Brain microvascular endothelial cell (primary cell): ENCODE measurements around the gene SDSL.

Experiments used
- DNase-seq: peaks from one replicate; pipeline ENCODE4 v3.0.0-alpha.2; 2020
- H3K27ac ChIP-seq: fragments of 250-450 bp; sonication (Bioruptor Pico); 2 replicates; pipeline ENCODE4 v1.5.1; 2020; ENCODE audit warnings: mild to moderate bottlenecking, moderate library complexity
- H3K27me3 ChIP-seq: fragments of 250-450 bp; sonication (Bioruptor Pico); replicated peaks from 2 replicates; pipeline ENCODE4 v1.5.1; 2020; ENCODE audit warnings: mild to moderate bottlenecking
- H3K36me3 ChIP-seq: fragments of 250-450 bp; sonication (Bioruptor Pico); replicated peaks from 2 replicates; pipeline ENCODE4 v1.5.1; 2020; ENCODE audit warnings: mild to moderate bottlenecking
- H3K4me3 ChIP-seq: 2 replicates; pipeline ENCODE4 v1.5.1; 2011; ENCODE audit warnings: low read depth, mild to moderate bottlenecking, control low read depth, low read length, moderate library complexity
- CTCF ChIP-seq: IDR thresholded peaks from 2 replicates; pipeline ENCODE4 v1.5.1; 2011; ENCODE audit warnings: low read depth, mild to moderate bottlenecking, moderate library complexity, low read length, control low read depth, inconsistent platforms; ENCODE audit errors: missing control alignments
- in situ Hi-C: cut with HindIII; loops from 2 replicates; pipeline ENCODE4 v1.10.0; 2017; ENCODE audit warnings: low sequenced_read_pairs, low pct_ligation_motif_present

The SDSL gene

GRCh38 chr12:113427882-113428281 lies 5.7 kb downstream of the SDSL start:
- no peaks in the 10 kb centered on the region for H3K36me3 ChIP-seq
- in situ Hi-C loops, result no loop called here
- TF ChIP-seq CTCF, result no peak
- DNase-seq, result no peak
- H3K27me3 ChIP-seq, result no peaks in the 10 kb centered on the region
- H3K27ac ChIP-seq, result no peak overlapping the region
- no peak overlapping the region for H3K4me3 ChIP-seq

DNA sequence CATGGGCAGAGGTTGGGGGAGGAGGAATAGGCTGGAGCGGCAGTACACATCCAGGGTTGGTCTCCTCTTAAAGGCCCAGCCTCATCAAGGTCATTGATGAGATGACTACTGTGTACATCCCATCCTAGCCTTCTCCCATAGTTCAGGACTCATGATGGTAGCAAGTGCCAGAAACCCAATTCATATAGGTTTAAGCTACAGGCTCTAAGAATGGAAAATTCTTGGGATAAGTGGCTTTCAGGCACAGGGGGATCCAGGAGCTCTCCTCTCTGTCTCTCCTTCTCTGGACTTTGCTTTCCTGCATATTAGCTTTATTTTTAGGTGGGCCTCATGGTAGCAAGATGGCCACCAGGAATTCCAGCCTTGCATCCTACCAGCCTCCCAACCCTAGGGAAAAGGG lies 6.3 kb downstream of the SDSL start:
- Histone ChIP-seq H3K27me3 (no peaks in the 10 kb centered on the region), H3K27ac (no peak overlapping the region), H3K4me3 (no peak overlapping the region), H3K36me3 (no peaks in the 10 kb centered on the region)
- TF ChIP-seq CTCF, result no peak
- no peak for DNase-seq
- in situ Hi-C loops, result no loop called here

DNA sequence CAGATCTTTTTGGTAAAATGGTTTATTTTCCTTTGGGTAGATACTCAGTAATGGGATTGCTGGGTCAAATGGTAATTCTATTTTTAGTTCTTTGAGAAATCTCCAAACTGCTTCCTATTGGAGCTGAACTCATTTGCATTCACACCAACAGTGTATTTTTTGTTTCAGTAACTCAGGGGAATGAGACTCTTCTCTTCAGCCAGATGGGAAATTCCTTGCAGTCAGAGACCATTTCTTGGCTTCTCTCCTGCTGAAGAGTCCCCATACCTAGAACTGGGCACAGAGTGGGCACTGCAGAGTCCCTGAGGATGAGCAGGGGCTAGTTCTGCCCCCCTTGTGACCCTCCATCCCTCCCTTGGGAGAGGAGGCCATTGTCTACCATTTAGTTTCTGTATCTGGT lies 10.8 kb downstream of the SDSL start:
- Histone ChIP-seq H3K27ac (no peak overlapping the region), H3K4me3 (no peak overlapping the region), H3K27me3 (no peaks in the 10 kb centered on the region), H3K36me3 (no peaks in the 10 kb centered on the region)
- TF ChIP-seq CTCF, result no peak
- in situ Hi-C loops, result no loop called here
- DNase-seq, result no peak

- Histone ChIP-seq H3K36me3 (no peaks in the 10 kb centered on the region), H3K27me3 (peaks cover 2% of the 10 kb centered on the region), H3K4me3 (no peak overlapping the region), H3K27ac (no peak overlapping the region)
- no peak for DNase-seq
- in situ Hi-C loops, result no loop called here
- no peak for TF ChIP-seq CTCF
Observed at GRCh38 chr12:113435367-113435766, 13.2 kb downstream of the SDSL start.

GRCh38 chr12:113436586-113436985 lies 14.4 kb downstream of the SDSL start:
- no peak for DNase-seq
- H3K36me3 ChIP-seq, result no peaks in the 10 kb centered on the region
- H3K4me3 ChIP-seq, result no peak overlapping the region
- TF ChIP-seq CTCF, result no peak
- H3K27ac ChIP-seq, result no peak overlapping the region
- peaks cover 2% of the 10 kb centered on the region for H3K27me3 ChIP-seq
- in situ Hi-C loops, result no loop called here

- TF ChIP-seq CTCF, result no peak
- Histone ChIP-seq H3K36me3 (no peaks in the 10 kb centered on the region), H3K27ac (no peak overlapping the region), H3K27me3 (peaks cover 2% of the 10 kb centered on the region), H3K4me3 (no peak overlapping the region)
- DNase-seq, result no peak
- in situ Hi-C loops, result no loop called here
Observed at GRCh38 chr12:113436993-113437728, 15.0 kb downstream of the SDSL start.
